Common myeloid progenitor, CD34-positive (primary cell): Measurements from ENCODE around the gene SLC22A17.

ENCODE experiments used
- CTCF ChIA-PET: fragments of 350-600 bp; sonication (Branson Sonifier 250); formaldehyde crosslinking; loops from one replicate; lab custom pipeline; 2021; ENCODE audit warnings: antibody characterized with exemption; lab: Charles Lee
- POLR2A ChIA-PET: fragments of 350-600 bp; sonication (Branson Sonifier 250); formaldehyde crosslinking; loops from one replicate; lab custom pipeline; 2021; ENCODE audit warnings: antibody characterized with exemption; lab: Charles Lee
- DNase-seq, 3 donors: peaks; one replicate each; pipeline versions ENCODE4 v3.0.0 to v3.0.0-alpha.2; 2013
- H3K27ac ChIP-seq, 2 experiments: 1 replicate in 1 of 2; 2 replicates in 1 of 2; pipeline ENCODE4 v1.7.0; 2013; ENCODE audit warnings: inconsistent platforms in 2 of 2, low read length in 2 of 2, mild to moderate bottlenecking in 2 of 2, low read depth in 1 of 2, moderate library complexity in 1 of 2; ENCODE audit not compliant: severe bottlenecking in 2 of 2, insufficient read depth in 1 of 2, poor library complexity in 1 of 2
- H3K27me3 ChIP-seq, 5 experiments: replicated peaks in 2 of 5; 1 replicate in 3 of 5; 2 replicates in 2 of 5; pipeline versions ENCODE4 v1.6.1 to v1.7.0; 2013; ENCODE audit warnings: low read length in 4 of 5, mild to moderate bottlenecking in 2 of 5, moderate library complexity in 2 of 5, inconsistent platforms in 1 of 5; ENCODE audit not compliant: insufficient read depth in 5 of 5, control insufficient read depth in 4 of 5
- H3K36me3 ChIP-seq, 4 experiments: 1 replicate in 2 of 4; 2 replicates in 2 of 4; pipeline versions ENCODE4 v1.6.1 to v1.7.0; 2013; ENCODE audit warnings: low read length in 3 of 4, control low read depth in 1 of 4, mild to moderate bottlenecking in 1 of 4; ENCODE audit not compliant: control insufficient read depth in 4 of 4, insufficient read depth in 4 of 4
- H3K4me1 ChIP-seq, 4 experiments: 1 replicate in 3 of 4; 2 replicates in 1 of 4; pipeline versions ENCODE4 v1.6.1 to v1.7.1; 2013; ENCODE audit warnings: low read length in 3 of 4, mild to moderate bottlenecking in 3 of 4, control low read depth in 1 of 4, inconsistent platforms in 1 of 4, moderate library complexity in 1 of 4; ENCODE audit not compliant: control insufficient read depth in 4 of 4, insufficient read depth in 4 of 4; ENCODE audit errors: control extremely low read depth in 1 of 4
- H3K4me3 ChIP-seq, 7 experiments: 1 replicate in 4 of 7; 2 replicates in 3 of 7; pipeline versions ENCODE4 v1.5.1 to v1.7.0; 2013; ENCODE audit warnings: mild to moderate bottlenecking in 7 of 7, low read length in 6 of 7, moderate library complexity in 6 of 7, inconsistent platforms in 2 of 7, low read depth in 2 of 7, control low read depth in 1 of 7; ENCODE audit not compliant: insufficient read depth in 4 of 7, control insufficient read depth in 1 of 7; ENCODE audit errors: extremely low read depth in 1 of 7
- H3K9me3 ChIP-seq, 5 experiments: 1 replicate in 4 of 5; 2 replicates in 1 of 5; pipeline versions ENCODE4 v1.6.1 to v1.7.1; 2013; ENCODE audit warnings: low read length in 4 of 5, mild to moderate bottlenecking in 2 of 5, inconsistent platforms in 1 of 5, low read depth in 1 of 5, moderate library complexity in 1 of 5; ENCODE audit not compliant: control insufficient read depth in 4 of 5, insufficient read depth in 2 of 5; ENCODE audit errors: control extremely low read depth in 1 of 5
- WGBS: methylation state at CpG from one replicate; pipeline ENCODE4 v1.1.5; 2013; ENCODE audit not compliant: insufficient coverage; 5-methylcytosine and 5-hydroxymethylcytosine counted together

The SLC22A17 gene

DNA sequence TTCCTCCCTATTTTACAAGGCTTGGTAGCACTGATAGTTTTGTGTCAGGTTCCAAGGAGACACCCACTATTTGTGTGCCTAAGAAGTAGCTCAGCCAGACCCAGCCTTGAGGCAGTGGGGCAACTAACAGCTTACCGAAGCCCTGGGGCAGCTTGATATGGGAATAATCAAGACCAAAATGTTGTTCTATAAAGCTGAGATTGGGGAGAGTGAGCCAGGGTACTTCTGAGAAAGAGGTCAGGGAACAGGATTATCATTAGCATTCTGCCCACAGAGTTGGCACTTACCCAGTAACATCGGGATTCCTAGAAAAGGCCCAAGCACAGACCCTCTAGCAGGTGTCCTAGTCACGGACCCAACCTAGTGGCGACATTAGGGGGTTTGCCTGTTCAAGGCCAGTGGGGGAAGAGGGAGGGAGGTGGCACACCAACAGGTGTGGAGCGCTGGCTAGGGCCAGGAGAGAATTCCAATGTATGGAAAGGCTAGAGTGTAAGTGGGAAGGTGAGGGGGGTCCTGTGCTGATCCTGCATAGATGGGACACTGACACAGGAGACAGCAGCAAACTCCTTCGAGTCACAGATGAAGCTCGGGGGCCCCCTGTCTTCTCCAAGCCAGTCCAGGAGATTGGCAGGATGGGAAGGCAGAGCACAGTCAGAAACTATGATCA is 54.9 kb downstream of the SLC22A17 start:
- Histone ChIP-seq H3K36me3 (peaks cover 4 to 29% (median 16%) of the 10 kb centered on the region in 4 experiments), H3K27me3 (peaks cover 0 to 4% (median 0%) of the 10 kb centered on the region in 5 experiments), H3K27ac (no peak overlapping the region), H3K4me3 (no peak overlapping the region), H3K9me3 (no peaks in the 10 kb centered on the region), H3K4me1 (peaks cover 10 to 36% (median 26%) of the 10 kb centered on the region in 4 experiments)
- no peak for DNase-seq
- ChIA-PET POLR2A (interaction anchor here (1.5 kb wide), 1 partner anchor 12 kb away, joined by 3 read pairs; the partner anchor contains the start of gene HOMEZ), CTCF (interaction anchor here (0.7 to 20.4 kb wide), 9 partner anchors 12 to 82 kb away, joined by 3 to 177 read pairs (median 9); partner anchors contain the start of genes HOMEZ and PABPN1)
- WGBS = 96% methylated on average over 4 of the region's 7 CpGs

- H3K4me1 ChIP-seq = peaks cover 10 to 31% (median 23%) of the 10 kb centered on the region in 4 experiments
- H3K36me3 ChIP-seq = peaks cover 4 to 29% (median 16%) of the 10 kb centered on the region in 4 experiments
- H3K27ac ChIP-seq = no peak overlapping the region
- CTCF ChIA-PET = interaction anchor here (1.2 to 20.4 kb wide), 5 partner anchors 7 to 33 kb away, joined by 3 to 177 read pairs (median 22); partner anchors contain the start of genes HOMEZ and PABPN1
- H3K27me3 ChIP-seq = peaks cover 0 to 4% (median 0%) of the 10 kb centered on the region in 5 experiments
- no peak for DNase-seq
- POLR2A ChIA-PET = interaction anchor here (1.5 kb wide), 1 partner anchor 11 kb away, joined by 3 read pairs; the partner anchor contains the start of gene HOMEZ
- 100% methylated on average over 6 of the region's 7 CpGs for WGBS
- H3K4me3 ChIP-seq = no peak overlapping the region
- no peaks in the 10 kb centered on the region for H3K9me3 ChIP-seq
These were observed 55.6 kb downstream of the SLC22A17 start for GRCh38 chr14:23297096-23297495.
